DOHH2 (cell line): ENCODE measurements around the gene ZNF593OS.

Experiments used
- EZH2phosphoT487 ChIP-seq: fragments of 200-600 bp; sonication (generic); IDR thresholded peaks from 2 replicates; pipeline ENCODE4 v1.6.1; 2017; ENCODE audit warnings: borderline replicate concordance, mild to moderate bottlenecking, antibody characterized with exemption, low read length, moderate library complexity, mixed read lengths
- TF ChIP-seq, protein P1 (sequence below): fragments of 200-600 bp; sonication (generic); IDR thresholded peaks from one replicate; pipeline ENCODE4 v1.5.1; 2014; ENCODE audit warnings: antibody characterized with exemption, mild to moderate bottlenecking, low read depth, low read length; ENCODE audit not compliant: poor library complexity, severe bottlenecking

DNA sequence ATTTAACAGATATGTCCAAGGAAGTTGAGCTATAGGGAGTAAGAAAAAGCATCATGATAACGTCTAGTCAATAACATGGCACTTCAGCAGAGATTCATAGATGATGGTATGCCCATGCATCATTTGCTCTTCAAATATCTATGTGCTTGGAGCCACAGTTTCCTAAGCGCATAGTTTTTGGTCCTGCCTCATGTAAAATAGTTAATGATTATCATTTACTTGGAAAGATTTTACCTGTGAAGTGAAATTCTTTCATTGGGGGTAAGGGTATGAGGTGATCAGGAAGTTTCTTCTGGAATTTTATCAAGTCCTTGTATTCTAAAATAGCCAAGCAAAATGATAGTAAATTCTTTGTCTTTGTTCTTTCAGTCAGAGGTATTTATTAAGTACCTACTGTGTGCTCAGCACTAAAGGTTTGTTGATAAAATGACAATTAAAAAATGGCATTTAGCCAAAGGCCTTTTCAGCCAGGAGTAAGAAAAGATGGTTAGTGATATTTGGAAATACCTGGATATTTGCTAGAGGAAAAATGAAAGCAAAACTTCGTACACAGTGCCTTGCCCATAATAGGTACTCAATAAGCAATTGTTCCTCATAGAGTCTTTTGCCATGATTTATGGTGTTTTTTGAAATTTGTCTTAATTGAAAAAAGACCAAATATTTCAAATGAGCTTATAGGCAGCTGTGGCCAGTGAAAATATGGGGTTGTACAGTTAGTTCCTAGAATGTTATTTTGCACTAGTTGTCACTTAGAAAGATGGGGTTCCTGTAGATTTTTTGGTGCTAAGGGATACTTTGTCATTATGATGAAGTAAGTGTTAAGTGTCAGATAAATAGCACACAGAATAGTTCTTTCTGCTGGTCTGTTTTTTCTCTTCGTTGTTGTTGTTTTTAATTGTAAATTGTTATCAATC, 47.0 kb downstream of the ZNF593OS start:
- TF ChIP-seq, protein P1, sequence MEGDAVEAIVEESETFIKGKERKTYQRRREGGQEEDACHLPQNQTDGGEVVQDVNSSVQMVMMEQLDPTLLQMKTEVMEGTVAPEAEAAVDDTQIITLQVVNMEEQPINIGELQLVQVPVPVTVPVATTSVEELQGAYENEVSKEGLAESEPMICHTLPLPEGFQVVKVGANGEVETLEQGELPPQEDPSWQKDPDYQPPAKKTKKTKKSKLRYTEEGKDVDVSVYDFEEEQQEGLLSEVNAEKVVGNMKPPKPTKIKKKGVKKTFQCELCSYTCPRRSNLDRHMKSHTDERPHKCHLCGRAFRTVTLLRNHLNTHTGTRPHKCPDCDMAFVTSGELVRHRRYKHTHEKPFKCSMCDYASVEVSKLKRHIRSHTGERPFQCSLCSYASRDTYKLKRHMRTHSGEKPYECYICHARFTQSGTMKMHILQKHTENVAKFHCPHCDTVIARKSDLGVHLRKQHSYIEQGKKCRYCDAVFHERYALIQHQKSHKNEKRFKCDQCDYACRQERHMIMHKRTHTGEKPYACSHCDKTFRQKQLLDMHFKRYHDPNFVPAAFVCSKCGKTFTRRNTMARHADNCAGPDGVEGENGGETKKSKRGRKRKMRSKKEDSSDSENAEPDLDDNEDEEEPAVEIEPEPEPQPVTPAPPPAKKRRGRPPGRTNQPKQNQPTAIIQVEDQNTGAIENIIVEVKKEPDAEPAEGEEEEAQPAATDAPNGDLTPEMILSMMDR: no peak
- TF ChIP-seq EZH2phosphoT487: no peak
